Measurements from ENCODE around the gene LMO1.

The LMO1 gene

DNA sequence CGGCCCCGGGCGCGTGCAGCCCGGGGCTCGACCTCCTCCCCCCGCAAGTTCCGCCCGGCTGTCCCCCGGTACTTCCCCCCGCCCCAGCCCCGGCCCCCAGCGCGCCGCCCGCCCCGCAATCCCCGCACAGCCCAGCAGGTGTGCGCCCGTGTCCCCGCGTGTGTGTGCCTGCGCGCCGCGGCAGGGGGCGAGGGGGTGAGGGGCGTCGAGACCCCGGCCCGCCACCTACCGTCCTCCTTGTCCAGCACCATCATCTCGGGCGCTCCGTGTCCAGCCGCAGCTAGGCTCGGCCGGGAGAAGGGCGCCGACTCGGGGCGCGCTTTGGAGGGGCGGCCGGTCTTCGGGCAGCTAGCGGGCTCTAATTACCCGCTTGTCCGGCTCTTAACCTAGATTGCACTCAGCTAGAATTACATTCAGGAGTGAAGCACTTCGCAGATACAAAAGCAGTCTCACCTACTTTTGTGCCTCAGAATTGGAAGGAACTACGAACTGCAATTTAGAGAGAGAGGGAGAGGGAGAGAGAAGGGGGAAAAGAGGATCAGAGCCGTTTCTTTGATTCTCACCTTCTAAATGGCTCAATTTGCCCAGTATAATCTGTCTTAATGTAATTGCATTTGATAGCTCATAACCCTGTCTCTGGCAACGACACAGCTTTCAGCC is 439 bp downstream of the LMO1 start:
- DNase-seq (ENCODE audit: low spot score) = peak; percentile 76

GRCh38 chr11:8262552-8263108 is 1.0 kb downstream of the LMO1 start:
- DNase-seq (ENCODE audit: low spot score) = peak; percentile 87

DNA sequence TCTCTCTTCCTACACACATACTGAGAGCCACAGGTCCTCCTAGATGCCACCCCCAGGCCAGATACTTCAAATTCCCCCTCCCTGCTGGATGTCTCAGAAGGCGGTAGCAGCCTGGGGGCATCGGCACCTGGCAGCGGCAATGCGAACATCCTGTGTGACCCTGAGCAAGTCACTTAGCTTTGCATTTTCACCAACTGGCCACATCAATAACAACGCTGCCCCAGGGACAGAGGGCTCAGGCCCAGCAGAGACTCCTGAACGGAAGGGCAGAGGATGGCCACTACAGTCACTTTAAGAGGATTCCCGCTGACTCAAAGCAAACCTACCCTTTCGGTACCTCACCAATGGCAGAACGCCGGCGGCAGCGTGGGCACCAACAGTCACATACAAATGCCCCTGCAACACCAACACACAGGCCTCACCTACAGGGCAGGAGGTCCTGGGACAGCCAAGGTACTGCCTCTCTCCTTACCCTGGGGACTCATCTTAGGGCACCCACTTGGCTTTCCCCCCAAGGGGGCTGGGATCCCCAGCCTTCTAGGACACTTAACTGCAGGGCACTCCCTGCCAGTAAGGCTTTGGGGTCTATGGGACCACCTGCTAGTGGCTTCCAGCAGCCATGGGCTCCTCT is 1.6 kb downstream of the LMO1 start:
- peak; percentile 53 for DNase-seq (ENCODE audit: low spot score)

DNA sequence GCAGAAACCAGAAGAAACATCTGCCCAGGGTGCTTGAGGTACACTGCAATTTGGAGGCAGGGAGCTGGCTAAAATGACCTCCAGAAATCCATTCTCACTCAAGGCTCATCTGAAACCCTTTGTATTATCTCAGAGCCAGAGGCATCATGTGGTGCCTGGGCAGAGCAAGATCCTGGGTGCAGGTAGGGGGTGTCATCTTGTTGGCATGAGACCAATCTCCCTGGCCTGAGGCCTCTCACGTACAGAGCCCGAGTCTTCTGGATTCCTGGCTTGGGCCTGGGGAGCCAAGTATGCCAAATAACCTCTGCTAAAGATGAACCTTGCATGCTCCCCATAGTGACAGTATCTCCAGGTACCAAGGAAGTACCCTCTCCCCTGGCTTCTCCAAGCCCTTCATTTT is 2.4 kb downstream of the LMO1 start:
- DNase-seq (ENCODE audit: low spot score) = peak; percentile 34

GRCh38 chr11:8260202-8260966 is 3.3 kb downstream of the LMO1 start:
- peak; percentile 25 for DNase-seq (ENCODE audit: low spot score)

DNA sequence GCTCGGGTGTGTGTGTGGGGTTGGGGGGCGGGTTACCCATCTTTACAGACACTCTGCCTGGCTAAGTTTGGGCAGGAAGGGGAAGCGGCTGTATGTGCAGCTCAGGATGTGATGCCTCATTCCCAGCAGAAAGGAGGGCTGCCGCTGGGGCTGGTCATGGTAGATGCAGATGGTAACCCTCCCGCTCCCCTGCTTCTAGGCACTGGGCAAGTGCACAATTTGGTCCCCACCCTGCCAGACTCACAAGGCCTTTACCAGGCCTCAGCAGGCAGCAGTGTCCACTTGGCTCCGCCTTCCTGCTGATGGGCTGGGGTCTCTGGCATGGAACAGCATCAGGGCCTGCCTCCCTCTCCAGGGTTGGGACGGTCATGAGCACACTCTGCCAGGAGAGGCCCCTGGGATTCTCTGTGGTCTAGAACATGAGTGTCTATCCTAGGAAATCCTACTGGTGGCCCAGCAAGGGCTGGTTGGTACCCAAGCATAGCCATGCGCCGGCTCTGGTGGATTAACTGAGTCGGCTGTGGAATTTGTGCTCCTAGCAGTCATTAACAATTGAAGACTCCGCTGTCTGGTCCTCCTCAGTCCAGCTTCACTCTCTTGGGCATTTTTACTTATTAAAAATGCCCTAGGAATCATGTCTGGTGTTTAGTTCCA is 4.2 kb downstream of the LMO1 start:
- DNase-seq (ENCODE audit: low spot score) = peak; percentile 45

- peak; percentile 13 for DNase-seq (ENCODE audit: low spot score)
These were observed 4.9 kb downstream of the LMO1 start for GRCh38 chr11:8258784-8259183.

- peak; percentile 40 for DNase-seq (ENCODE audit: low spot score)
These were observed 5.4 kb downstream of the LMO1 start for GRCh38 chr11:8258289-8258688.

GRCh38 chr11:8257003-8257664 is 6.5 kb downstream of the LMO1 start:
- DNase-seq (ENCODE audit: low spot score) = peak; percentile 40

GRCh38 chr11:8256271-8257002 is 7.2 kb downstream of the LMO1 start:
- DNase-seq (ENCODE audit: low spot score) = peak; percentile 32

DNA sequence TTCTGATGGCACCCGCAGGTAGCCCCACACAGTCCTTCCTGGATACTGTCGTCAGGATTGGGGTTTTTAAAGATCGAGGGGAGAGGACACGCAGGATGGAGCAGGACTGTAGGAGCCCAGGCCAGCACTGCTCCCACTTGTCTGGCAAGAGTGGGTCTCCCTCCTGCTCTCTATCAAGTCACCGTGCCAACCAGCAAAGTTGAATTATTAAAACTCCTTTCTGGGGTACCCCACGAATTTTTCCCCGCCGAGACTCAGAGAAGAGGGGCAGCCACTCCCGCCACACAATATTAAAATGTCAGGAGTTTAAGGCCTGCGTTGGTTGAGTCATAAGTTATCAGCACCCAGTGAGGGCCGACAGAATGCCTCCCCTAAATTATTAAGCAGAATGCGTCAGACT is 10.1 kb downstream of the LMO1 start:
- DNase-seq (ENCODE audit: low spot score) = peak; percentile 12

GRCh38 chr11:8252946-8253345 is 10.7 kb downstream of the LMO1 start:
- DNase-seq (ENCODE audit: low spot score) = peak; percentile 31

DNA sequence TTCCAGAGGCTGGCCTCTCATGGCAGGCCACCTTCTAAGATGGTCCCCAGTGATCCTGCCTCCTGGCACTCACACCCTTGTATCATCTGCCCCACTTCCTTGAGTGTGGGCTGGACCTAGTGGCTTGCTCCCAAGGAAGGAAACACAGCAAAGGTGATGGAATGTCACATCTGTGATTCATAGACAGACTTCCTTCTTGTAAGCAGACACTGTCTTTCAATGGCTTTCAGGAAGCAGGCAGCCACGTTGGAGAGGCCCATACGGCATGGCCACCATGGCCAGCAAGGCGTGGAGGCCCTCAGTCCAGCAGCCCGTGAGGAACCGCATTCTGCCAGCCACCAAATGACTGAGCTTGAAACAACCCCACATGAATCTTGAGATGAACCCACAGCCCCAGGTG is 11.3 kb downstream of the LMO1 start:
- DNase-seq (ENCODE audit: low spot score) = peak; percentile 34

DNA sequence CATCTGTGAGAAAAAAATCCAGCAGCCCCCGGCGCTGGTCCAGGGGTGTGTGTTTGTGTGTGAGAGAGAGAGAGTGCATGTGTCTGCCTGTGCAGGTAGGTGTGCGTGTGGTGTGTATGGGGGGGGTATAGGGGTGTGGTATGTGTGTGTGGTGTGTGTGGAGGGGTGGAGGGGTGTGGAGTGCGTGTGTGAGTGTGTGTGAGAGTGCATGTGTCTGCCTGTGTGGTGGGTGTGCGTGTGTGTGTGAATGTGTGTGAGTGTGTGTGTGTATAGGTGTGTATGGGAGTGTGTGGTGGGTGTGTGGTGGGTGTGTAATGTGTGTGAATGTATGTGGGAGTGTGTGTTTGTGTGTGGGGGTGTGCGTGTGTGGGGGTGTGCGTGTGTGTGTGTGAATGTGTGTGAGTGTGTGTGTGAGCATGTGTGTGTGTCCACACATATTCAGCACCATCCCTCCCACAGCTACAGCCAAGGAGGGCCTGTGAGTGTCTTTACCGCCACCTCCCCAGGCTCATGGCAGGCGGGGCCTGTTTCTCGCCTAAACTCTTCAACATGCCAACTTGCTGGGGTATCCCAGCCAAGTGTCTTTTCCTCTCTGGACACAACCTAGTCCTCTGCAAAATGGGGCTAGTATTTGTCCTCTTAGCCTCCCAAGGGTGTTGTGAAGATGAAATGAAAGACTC is 11.9 kb downstream of the LMO1 start:
- DNase-seq (ENCODE audit: low spot score) = peak; percentile 34

GRCh38 chr11:8250981-8251615 is 12.6 kb downstream of the LMO1 start:
- peak; percentile 30 for DNase-seq (ENCODE audit: low spot score)

DNA sequence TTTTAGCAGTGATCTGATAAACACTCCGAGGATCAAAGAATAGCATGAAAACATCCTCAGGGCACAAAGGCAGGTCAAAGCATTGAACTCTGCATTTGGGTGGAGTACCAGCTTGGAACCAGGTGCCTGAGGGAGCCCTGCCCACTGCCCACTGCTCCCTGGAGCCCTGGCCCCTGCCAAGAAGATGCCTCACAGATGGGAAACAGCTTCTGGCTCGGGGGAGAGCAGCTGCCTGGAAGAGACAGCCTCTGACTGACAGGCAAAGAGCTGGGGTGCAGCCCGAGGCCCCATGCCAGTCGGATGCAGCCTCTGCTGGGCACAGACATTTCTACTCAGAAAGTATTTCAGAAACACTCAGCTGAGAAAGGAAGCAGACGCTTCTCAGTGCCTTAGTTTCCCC is 13.2 kb downstream of the LMO1 start:
- peak; percentile 39 for DNase-seq (ENCODE audit: low spot score)

- peak; percentile 15 for DNase-seq (ENCODE audit: low spot score)
These were observed 14.2 kb downstream of the LMO1 start for GRCh38 chr11:8249482-8249881.

DNA sequence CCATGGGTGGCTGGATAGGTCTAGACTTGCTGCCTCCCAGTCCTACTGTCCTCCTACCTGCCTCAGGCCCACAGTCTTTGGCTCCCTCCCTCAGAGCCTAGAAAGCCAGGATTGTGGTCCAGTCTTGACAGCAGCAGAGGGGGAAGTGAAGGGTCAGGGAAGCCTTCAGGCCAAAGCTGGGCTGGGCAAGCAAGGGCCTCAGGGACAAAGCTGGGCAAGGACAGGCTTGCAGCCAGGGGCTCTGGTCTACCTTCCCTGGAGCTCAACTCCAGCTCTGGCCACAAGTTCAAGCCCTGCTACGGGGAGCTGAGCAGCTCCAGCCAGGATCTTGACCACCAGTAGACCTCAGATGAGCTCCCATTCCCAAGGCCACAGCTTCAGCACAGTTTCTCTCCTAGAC is 14.9 kb downstream of the LMO1 start:
- DNase-seq (ENCODE audit: low spot score) = no peak

GRCh38 chr11:8247312-8247711 is 16.4 kb downstream of the LMO1 start:
- no peak for DNase-seq (ENCODE audit: low spot score)

DNA sequence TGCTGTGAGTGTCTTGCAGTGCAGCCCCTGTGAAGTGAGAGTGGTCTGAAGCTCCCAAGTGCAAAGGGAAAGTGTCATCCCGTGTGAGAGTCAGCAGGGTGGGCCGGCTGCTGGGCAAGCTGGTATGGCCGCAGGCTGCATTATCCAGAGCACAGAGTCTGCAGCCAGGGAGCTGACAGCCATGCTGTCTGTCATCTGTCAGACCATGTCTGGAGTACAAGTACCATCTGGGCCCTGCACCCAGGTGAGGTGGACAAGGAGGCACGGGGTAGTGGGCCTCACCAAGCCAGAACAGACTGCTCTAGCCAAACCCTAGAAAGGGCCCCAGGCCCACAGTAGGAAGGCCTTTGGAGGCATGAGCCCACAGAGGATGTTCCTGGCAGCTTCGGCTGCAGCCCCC is 20.2 kb downstream of the LMO1 start:
- DNase-seq (ENCODE audit: low spot score) = no peak
